DOHH2 (cell line): ENCODE data around the gene UGT2B10.

ENCODE experiments used
- EZH2phosphoT487 ChIP-seq: fragments of 200-600 bp; sonication (generic); IDR thresholded peaks from 2 replicates; pipeline ENCODE4 v1.6.1; 2017; ENCODE audit warnings: borderline replicate concordance, mild to moderate bottlenecking, antibody characterized with exemption, low read length, moderate library complexity, mixed read lengths
- TF ChIP-seq, protein P1 (sequence below): fragments of 200-600 bp; sonication (generic); IDR thresholded peaks from one replicate; pipeline ENCODE4 v1.5.1; 2014; ENCODE audit warnings: antibody characterized with exemption, mild to moderate bottlenecking, low read depth, low read length; ENCODE audit not compliant: poor library complexity, severe bottlenecking

DNA sequence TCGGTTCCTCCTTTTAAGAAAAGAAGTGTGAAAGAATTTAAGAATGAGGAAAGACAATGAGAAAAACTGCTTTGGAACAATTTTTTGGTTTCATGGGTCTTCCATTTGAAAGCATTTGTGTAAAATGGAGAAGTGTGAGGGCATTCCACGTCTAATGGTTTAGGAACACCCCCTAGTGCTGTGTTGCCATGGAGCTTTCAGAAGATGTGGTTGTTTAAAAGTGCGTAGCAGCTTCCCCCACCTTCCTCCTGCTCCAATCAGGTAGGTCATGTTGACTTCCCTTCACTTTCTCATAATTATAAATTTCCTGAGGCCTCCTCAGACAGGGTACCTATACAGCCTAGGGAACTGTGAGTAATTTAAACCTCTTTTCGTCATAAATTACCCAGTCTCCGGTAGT is 50.0 kb downstream of the UGT2B10 start:
- TF ChIP-seq, protein P1, sequence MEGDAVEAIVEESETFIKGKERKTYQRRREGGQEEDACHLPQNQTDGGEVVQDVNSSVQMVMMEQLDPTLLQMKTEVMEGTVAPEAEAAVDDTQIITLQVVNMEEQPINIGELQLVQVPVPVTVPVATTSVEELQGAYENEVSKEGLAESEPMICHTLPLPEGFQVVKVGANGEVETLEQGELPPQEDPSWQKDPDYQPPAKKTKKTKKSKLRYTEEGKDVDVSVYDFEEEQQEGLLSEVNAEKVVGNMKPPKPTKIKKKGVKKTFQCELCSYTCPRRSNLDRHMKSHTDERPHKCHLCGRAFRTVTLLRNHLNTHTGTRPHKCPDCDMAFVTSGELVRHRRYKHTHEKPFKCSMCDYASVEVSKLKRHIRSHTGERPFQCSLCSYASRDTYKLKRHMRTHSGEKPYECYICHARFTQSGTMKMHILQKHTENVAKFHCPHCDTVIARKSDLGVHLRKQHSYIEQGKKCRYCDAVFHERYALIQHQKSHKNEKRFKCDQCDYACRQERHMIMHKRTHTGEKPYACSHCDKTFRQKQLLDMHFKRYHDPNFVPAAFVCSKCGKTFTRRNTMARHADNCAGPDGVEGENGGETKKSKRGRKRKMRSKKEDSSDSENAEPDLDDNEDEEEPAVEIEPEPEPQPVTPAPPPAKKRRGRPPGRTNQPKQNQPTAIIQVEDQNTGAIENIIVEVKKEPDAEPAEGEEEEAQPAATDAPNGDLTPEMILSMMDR: no peak
- no peak for TF ChIP-seq EZH2phosphoT487
